Esophagus mucosa (tissue), 1 donor: Measurements from ENCODE around the gene RFXAP. TPM values are rescaled to one million over a fixed set of nuclear protein-coding genes. Genes with fewer than 3 reads are reported as not detected.
"Not testable (repeated sequence)": the region's sequence is repeated elsewhere in the genome, so short reads cannot be mapped to it uniquely, and the experiment has no call there.

Source experiments
- ATAC-seq: fragments of 200-7000 bp; cut with Tn5 transposase; one replicate; pipeline ENCODE4 v1.9.1; 2020
- total RNA-seq: library from RNA; stranded (reverse); gene quantifications from one replicate; pipeline ENCODE4 v1.2.4, GENCODE V29; 2023
- donor health status: DM: yes; HTN: yes; CAD: no.

Gene RFXAP
- 2.6 TPM for total RNA-seq

GRCh38 chr13:36818804-36819738 is at the start of gene RFXAP:
Gene RFXAP (plus strand): TSS chr13:36819222. CDS start chr13:36819358, 136 bp downstream.
- peak; percentile 98 for ATAC-seq

GRCh38 chr13:36769545-36769944 is 49.5 kb upstream of the RFXAP start:
- ATAC-seq: no peak

GRCh38 chr13:36770741-36771140 is 48.3 kb upstream of the RFXAP start:
- no peak for ATAC-seq

GRCh38 chr13:36772853-36773252 is 46.2 kb upstream of the RFXAP start:
- no peak for ATAC-seq

- ATAC-seq: no peak
Measured at GRCh38 chr13:36774931-36775330, 44.1 kb upstream of the RFXAP start.

- no peak for ATAC-seq
Measured at GRCh38 chr13:36776175-36776574, 42.8 kb upstream of the RFXAP start.

GRCh38 chr13:36778083-36778671 is 40.8 kb upstream of the RFXAP start:
- ATAC-seq: no peak

GRCh38 chr13:36783890-36784289 is 35.1 kb upstream of the RFXAP start:
- ATAC-seq: no peak

GRCh38 chr13:36786175-36786574 is 32.8 kb upstream of the RFXAP start:
- not testable (repeated sequence) for ATAC-seq

- ATAC-seq: no peak
Measured at GRCh38 chr13:36787181-36787580, 31.8 kb upstream of the RFXAP start.

GRCh38 chr13:36788276-36788675 is 30.7 kb upstream of the RFXAP start:
- no peak for ATAC-seq

- ATAC-seq: peak; percentile 84
Measured at GRCh38 chr13:36789061-36789460, 30.0 kb upstream of the RFXAP start.

GRCh38 chr13:36789730-36790129 is 29.3 kb upstream of the RFXAP start:
- no peak for ATAC-seq

- ATAC-seq: no peak
Measured at GRCh38 chr13:36794706-36795105, 24.3 kb upstream of the RFXAP start.

- ATAC-seq: no peak
Measured at GRCh38 chr13:36795463-36795862, 23.6 kb upstream of the RFXAP start.

GRCh38 chr13:36796052-36796451 is 23.0 kb upstream of the RFXAP start:
- ATAC-seq: no peak

- ATAC-seq: no peak
Measured at GRCh38 chr13:36801035-36801434, 18.0 kb upstream of the RFXAP start.

- peak; percentile 65 for ATAC-seq
Measured at GRCh38 chr13:36804588-36804987, 14.4 kb upstream of the RFXAP start.

- no peak for ATAC-seq
Measured at GRCh38 chr13:36806102-36806501, 12.9 kb upstream of the RFXAP start.

GRCh38 chr13:36807616-36808015 is 11.4 kb upstream of the RFXAP start:
- ATAC-seq: peak; percentile 51

- ATAC-seq: no peak
Measured at GRCh38 chr13:36813225-36813624, 5.8 kb upstream of the RFXAP start.

- ATAC-seq: no peak
Measured at GRCh38 chr13:36814465-36814864, 4.6 kb upstream of the RFXAP start.

GRCh38 chr13:36815062-36815461 is 4.0 kb upstream of the RFXAP start:
- ATAC-seq: no peak
